ENCODE results near the gene RGSL1.

DNA sequence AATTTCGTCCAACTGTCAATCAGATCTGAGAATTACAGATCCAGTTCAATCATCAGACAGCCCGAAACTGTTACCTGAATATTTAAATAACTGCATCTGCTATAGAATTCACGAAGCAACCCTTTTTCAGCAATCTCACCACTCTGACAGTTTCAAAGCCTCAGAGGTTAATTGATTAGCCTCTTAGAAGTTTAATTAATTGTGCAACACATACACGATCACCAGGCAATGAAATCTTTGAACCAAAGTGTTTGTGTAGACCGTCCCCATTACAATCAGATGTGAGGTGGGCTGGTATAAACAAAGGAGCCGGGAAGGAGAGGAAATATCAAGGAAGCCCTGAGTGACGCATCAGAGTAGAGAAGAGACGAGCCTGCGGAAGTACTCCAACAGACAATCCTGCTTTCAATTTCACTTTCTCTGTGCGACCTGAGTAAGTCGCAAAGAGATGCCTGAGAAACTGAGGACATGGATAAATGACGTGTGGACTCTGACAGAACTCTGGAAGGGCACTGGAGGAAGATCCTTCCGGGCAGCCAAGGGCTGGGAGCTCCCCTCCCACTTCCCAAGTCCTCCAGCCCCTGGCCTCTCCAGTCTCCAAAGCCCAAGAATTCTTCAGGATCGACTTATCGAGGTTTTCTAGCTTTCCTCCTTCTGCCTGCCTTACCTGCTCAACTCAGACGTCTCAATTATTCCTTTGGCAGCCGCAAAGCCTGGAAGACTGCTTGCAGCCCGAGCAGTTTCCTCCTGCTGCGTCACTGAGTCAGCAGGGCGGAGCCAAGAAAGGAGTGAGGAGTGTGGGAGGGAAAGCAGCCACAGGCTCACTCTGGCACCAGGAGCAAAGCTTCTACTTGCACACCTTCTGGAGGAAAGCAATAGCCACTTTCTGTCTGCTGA, 138.8 kb downstream of the RGSL1 start, which contains the start of gene RNASEL:
- TF ChIP-seq, protein P1, sequence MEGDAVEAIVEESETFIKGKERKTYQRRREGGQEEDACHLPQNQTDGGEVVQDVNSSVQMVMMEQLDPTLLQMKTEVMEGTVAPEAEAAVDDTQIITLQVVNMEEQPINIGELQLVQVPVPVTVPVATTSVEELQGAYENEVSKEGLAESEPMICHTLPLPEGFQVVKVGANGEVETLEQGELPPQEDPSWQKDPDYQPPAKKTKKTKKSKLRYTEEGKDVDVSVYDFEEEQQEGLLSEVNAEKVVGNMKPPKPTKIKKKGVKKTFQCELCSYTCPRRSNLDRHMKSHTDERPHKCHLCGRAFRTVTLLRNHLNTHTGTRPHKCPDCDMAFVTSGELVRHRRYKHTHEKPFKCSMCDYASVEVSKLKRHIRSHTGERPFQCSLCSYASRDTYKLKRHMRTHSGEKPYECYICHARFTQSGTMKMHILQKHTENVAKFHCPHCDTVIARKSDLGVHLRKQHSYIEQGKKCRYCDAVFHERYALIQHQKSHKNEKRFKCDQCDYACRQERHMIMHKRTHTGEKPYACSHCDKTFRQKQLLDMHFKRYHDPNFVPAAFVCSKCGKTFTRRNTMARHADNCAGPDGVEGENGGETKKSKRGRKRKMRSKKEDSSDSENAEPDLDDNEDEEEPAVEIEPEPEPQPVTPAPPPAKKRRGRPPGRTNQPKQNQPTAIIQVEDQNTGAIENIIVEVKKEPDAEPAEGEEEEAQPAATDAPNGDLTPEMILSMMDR (conservative IDR thresholded peaks at IDR 0.05; ENCODE audit: low read depth, low read length): no peak
- no peak for TF ChIP-seq EZH2 (IDR thresholded peaks at IDR 0.05; ENCODE audit: borderline replicate concordance, low read depth, low read length, poor library complexity, severe bottlenecking)
